Naive thymus-derived CD8-positive, alpha-beta T cell (primary cell): ENCODE data around the gene CRB1. TPM values are rescaled to one million over a fixed set of nuclear protein-coding genes. Genes with fewer than 3 reads are reported as not detected.

Experiments
- ATAC-seq, 2 donors: fragments of 150-1000 bp; cut with Tn5 transposase in 1 of 2; sonication (Bioruptor Pico), chemical (Tn5 transposase) in 1 of 2; 1 replicate in 1 of 2; 2 replicates in 1 of 2; pipeline ENCODE4 v1.10.0; 2021; ENCODE audit warnings: mild to moderate bottlenecking in 2 of 2, moderate library complexity in 2 of 2
- POLR2A ChIA-PET: fragments of 350-600 bp; sonication (Branson Sonifier 250); formaldehyde crosslinking; loops from one replicate; lab custom pipeline; 2021; ENCODE audit warnings: antibody characterized with exemption; lab: Charles Lee
- DNase-seq, 10 donors: peaks; one replicate each; pipeline versions ENCODE4 v3.0.0 to v3.0.0-alpha.2; 2020 to 2022
- H3K27ac Mint-ChIP-seq, 10 donors: one replicate each; pipeline ENCODE4 v1.8.0; 2020 to 2022; ENCODE audit warnings: mild to moderate bottlenecking in 10 of 10, mixed read lengths in 10 of 10, moderate library complexity in 4 of 10, inconsistent platforms in 1 of 10
- H3K27me3 Mint-ChIP-seq, 5 donors: one replicate each; pipeline ENCODE4 v1.8.0; 2021 to 2022; ENCODE audit warnings: mixed read lengths in 5 of 5
- H3K36me3 Mint-ChIP-seq, 3 donors: one replicate each; pipeline ENCODE4 v1.8.0; 2020 to 2022; ENCODE audit warnings: mixed read lengths in 3 of 3, mild to moderate bottlenecking in 2 of 3, inconsistent platforms in 1 of 3
- H3K4me1 Mint-ChIP-seq, 4 donors: one replicate each; pipeline ENCODE4 v1.8.0; 2021 to 2022; ENCODE audit warnings: mixed read lengths in 4 of 4
- H3K4me3 Mint-ChIP-seq, 10 donors: one replicate each; pipeline ENCODE4 v1.8.0; 2020 to 2022; ENCODE audit warnings: mild to moderate bottlenecking in 10 of 10, mixed read lengths in 10 of 10, moderate library complexity in 6 of 10, inconsistent platforms in 1 of 10
- H3K9me3 Mint-ChIP-seq, 9 donors: one replicate each; pipeline ENCODE4 v1.8.0; 2020 to 2022; ENCODE audit warnings: mixed read lengths in 9 of 9, mild to moderate bottlenecking in 3 of 9, inconsistent platforms in 1 of 9, moderate library complexity in 1 of 9
- polyA plus RNA-seq, 3 donors: library from polyadenylated mRNA; unstranded; fragments of 300-500 nt; fragmentation: Illumina TruSeq; gene quantifications; one replicate each; pipeline ENCODE4 v1.2.3, GENCODE V29; 2021
- total RNA-seq, 8 experiments: library from RNA in 2 of 8; stranded (reverse) in 2 of 8; gene quantifications; one replicate each; pipeline ENCODE4 v1.2.3 and lab custom pipeline; 2021 to 2026

CRB1 gene
- under 1 TPM; 0.55 to 0.69 TPM for total RNA-seq
- polyA plus RNA-seq, result under 1 TPM in 2 of 3 donors, not detected in 1; 0.20 to 0.42 TPM
- total RNA-seq (lab: John Stamatoyannopoulos, UW), result 0 to 0.43 (median 0.18) reads per million in 6 experiments

DNA sequence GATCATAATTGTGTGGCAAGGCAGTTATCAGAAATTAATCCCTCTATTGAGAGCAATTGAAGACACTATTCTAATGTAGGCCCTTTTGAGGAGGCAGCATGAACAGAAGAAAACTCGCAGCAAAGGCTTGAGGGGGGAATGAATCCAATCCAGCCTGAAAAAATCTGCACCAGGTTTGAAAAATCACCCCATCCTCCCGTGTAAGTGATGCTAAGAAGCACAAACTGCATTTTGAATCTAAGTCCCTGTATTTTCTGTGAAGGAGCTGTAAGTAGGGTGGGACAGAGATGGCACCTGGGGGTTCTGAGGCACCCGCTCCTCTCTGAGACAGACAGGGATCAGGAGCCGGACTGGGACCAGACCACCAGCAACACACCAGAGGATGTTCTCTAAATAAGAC, at the start of gene CRB1:
Gene CRB1, plus strand, starts transcription at position 241 of the 400 bp plus-strand sequence. CDS start 161 bp downstream, outside the sequence.
- no peak for ATAC-seq
- Mint-ChIP-seq H3K4me3 (no peak within 1 kb of the TSS), H3K4me1 (no peaks in the 10 kb centered on the region), H3K27me3 (peaks cover 0 to 3% (median 0%) of the 10 kb centered on the region in 5 donors), H3K36me3 (peaks cover 0 to 5% (median 4%) of the 10 kb centered on the region in 3 donors), H3K27ac (no peak within 1 kb of the TSS), H3K9me3 (no peaks in the 10 kb centered on the region)
- POLR2A ChIA-PET, result no interaction called here
- no peak for DNase-seq

DNA sequence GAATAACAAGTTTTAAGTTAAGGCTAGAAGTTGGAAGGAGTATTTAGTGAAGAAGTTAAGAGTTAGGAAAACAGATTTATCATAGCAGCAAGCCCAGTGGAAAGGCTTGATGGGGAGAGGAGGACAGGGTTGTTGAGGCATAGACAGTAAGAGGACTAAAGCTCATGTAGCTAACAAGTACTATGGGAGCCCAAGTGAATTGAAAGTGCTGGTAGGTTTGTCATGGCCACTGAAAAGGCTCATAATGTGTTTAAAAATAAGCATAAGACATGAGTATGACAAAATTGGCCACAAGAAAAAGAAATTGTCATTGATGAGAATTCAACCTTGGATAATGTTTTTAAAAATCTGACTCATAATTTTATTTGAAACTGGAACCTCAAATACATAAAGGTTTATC, 49.2 kb upstream of the CRB1 start:
- peaks cover 0 to 17% (median 14%) of the 10 kb centered on the region in 3 donors for H3K36me3 Mint-ChIP-seq
- no peak overlapping the region for H3K27ac Mint-ChIP-seq
- POLR2A ChIA-PET, result no interaction called here
- no peak for ATAC-seq
- no peaks in the 10 kb centered on the region for H3K4me1 Mint-ChIP-seq
- H3K27me3 Mint-ChIP-seq, result no peaks in the 10 kb centered on the region
- DNase-seq, result no peak
- H3K4me3 Mint-ChIP-seq, result no peak overlapping the region
- H3K9me3 Mint-ChIP-seq, result peaks cover 7 to 26% (median 15%) of the 10 kb centered on the region in 9 donors

DNA sequence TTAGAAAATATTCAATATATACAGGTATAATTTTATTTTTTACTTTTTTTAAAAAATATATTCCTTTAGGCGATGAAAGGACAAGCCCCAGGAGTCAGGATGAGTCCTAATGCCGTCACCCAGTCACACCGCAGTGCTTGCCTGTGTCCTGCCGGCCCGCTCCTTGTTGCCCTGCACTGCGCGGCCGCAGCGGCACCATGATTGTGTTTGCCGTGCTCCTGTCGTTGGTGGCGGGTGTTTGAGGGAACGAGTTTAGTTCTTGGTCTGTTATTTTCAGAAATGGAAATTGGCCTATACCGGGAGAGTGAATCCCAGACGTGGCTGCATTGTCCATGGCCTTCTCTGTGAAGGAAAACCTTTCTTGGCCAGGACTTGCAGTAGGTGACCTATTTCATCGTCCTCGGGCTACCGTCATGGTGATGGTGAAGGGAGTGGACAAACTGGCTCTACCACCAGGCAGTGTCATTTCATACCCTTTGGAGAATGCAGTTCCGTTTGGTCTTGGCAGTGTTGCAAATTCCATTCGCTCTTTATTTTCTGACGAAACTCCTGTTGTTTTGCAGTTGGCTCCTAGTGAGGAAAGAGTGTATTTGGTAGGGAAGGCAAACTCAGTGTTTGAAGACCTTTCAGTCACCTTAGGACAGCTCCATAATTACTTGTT, 45.9 kb upstream of the CRB1 start:
- no peak for ATAC-seq
- H3K4me1 Mint-ChIP-seq, result no peaks in the 10 kb centered on the region
- H3K4me3 Mint-ChIP-seq, result no peak overlapping the region
- H3K27ac Mint-ChIP-seq, result no peak overlapping the region
- DNase-seq, result no peak
- peaks cover 0 to 2% (median 0%) of the 10 kb centered on the region in 9 donors for H3K9me3 Mint-ChIP-seq
- no peaks in the 10 kb centered on the region for H3K27me3 Mint-ChIP-seq
- POLR2A ChIA-PET, result no interaction called here
- peaks cover 0 to 9% (median 2%) of the 10 kb centered on the region in 3 donors for H3K36me3 Mint-ChIP-seq

DNA sequence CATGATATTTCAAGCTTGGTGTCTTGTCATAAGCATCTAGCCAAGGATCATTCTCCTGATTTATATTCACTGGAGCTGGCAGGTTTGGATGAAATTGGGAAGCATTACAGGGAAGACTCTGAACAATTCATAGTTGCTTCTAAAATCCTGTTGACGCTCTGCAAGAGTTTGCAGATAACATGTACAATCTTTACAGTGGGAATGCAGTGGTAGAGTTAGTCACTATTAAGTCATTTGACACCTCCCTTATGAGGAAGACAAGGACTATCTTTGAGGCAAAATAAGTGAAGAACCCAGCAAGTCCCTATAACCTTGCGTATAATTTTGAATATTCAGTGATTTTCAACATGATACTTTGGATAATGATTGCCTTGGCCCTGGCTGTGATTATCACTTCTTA, 45.3 kb upstream of the CRB1 start:
- ATAC-seq, result no peak
- Mint-ChIP-seq H3K36me3 (peaks cover 0 to 5% (median 2%) of the 10 kb centered on the region in 3 donors), H3K4me3 (no peak overlapping the region), H3K27me3 (no peaks in the 10 kb centered on the region), H3K4me1 (no peaks in the 10 kb centered on the region), H3K27ac (no peak overlapping the region), H3K9me3 (no peaks in the 10 kb centered on the region)
- no peak for DNase-seq
- POLR2A ChIA-PET, result no interaction called here

DNA sequence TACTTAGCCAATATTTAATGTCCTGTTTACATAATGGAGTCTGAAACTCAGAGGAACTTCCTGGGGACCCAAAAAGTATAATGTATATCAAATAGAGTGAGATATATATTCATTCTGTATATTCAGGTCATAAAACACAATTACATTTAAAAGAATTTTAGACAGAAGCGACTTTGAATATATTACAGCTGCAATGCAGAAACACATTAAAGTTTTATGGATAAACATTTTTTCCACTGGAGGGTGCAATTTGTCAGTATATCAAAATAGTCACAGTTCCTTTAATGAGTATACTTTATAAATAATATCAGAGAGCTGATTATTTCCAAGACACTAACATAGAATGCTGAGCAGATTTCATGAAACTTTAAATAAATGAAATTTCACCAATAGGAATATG, 43.9 kb upstream of the CRB1 start:
- H3K27ac Mint-ChIP-seq, result no peak overlapping the region
- no peaks in the 10 kb centered on the region for H3K9me3 Mint-ChIP-seq
- peaks cover 0 to 5% (median 2%) of the 10 kb centered on the region in 3 donors for H3K36me3 Mint-ChIP-seq
- no peak overlapping the region for H3K4me3 Mint-ChIP-seq
- POLR2A ChIA-PET, result no interaction called here
- H3K27me3 Mint-ChIP-seq, result no peaks in the 10 kb centered on the region
- DNase-seq, result no peak
- H3K4me1 Mint-ChIP-seq, result no peaks in the 10 kb centered on the region
- ATAC-seq, result no peak

GRCh38 chr1:197225611-197226010, 42.4 kb upstream of the CRB1 start:
- no peaks in the 10 kb centered on the region for H3K27me3 Mint-ChIP-seq
- ATAC-seq (no peak), DNase-seq (no peak)
- peaks cover 0 to 5% (median 2%) of the 10 kb centered on the region in 3 donors for H3K36me3 Mint-ChIP-seq
- no peak overlapping the region for H3K27ac Mint-ChIP-seq
- POLR2A ChIA-PET, result interaction anchor here (0.6 kb wide), 1 partner anchor 1901 kb away, joined by 3 read pairs; no protein-coding TSS in a partner anchor
- no peaks in the 10 kb centered on the region for H3K9me3 Mint-ChIP-seq
- no peaks in the 10 kb centered on the region for H3K4me1 Mint-ChIP-seq
- H3K4me3 Mint-ChIP-seq, result no peak overlapping the region

DNA sequence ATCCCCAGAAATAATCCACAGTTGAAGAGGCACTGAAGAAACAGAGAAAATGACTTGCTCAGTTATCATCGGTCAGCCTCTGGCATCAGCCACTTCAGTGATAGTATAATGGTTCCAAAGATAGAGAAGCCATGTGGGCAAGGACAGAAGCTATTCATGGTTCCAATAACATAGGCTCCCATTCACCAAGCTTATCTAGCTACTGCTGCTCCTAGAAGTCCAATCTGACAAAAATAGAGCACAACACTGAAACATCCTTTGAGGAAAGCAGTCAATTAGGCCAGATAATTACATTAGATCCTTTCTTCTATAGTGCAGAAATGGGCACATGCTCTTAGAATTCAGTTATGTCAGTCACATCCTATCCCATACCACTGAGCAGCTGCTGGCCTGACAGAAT, 33.5 kb upstream of the CRB1 start:
- Mint-ChIP-seq H3K36me3 (peaks cover 0 to 3% (median 0%) of the 10 kb centered on the region in 3 donors), H3K27me3 (no peaks in the 10 kb centered on the region), H3K27ac (no peak overlapping the region), H3K9me3 (no peaks in the 10 kb centered on the region), H3K4me3 (no peak overlapping the region), H3K4me1 (no peaks in the 10 kb centered on the region)
- POLR2A ChIA-PET, result no interaction called here
- no peak for DNase-seq
- ATAC-seq, result no peak

DNA sequence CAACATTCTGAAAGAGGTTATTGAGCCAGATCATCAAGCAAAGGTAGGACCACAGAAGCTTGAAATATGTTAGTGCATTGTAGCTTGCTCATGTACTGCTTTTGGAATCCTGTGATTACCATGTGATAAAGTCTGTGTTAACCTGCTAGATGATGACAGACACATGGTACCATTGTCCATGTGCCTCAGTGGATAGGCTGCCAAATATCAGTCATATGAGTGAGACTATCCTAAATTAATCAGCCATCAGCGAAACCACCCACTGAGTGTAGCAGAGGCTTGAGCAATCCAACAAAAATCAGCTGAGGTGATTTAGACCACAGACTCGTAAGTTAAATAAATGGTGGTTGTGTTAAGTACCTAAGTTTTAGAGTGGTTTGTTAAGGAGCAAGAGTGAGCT, 32.7 kb upstream of the CRB1 start:
- no peaks in the 10 kb centered on the region for H3K9me3 Mint-ChIP-seq
- no peaks in the 10 kb centered on the region for H3K27me3 Mint-ChIP-seq
- POLR2A ChIA-PET, result no interaction called here
- ATAC-seq (no peak), DNase-seq (no peak)
- no peak overlapping the region for H3K27ac Mint-ChIP-seq
- H3K4me3 Mint-ChIP-seq, result no peak overlapping the region
- H3K36me3 Mint-ChIP-seq, result peaks cover 0 to 5% (median 0%) of the 10 kb centered on the region in 3 donors
- no peaks in the 10 kb centered on the region for H3K4me1 Mint-ChIP-seq

- no peak for DNase-seq
- Mint-ChIP-seq H3K27me3 (peaks cover 0 to 3% (median 1%) of the 10 kb centered on the region in 5 donors), H3K9me3 (peaks cover 0 to 8% (median 4%) of the 10 kb centered on the region in 9 donors), H3K4me3 (no peak overlapping the region), H3K36me3 (peaks cover 7 to 27% (median 23%) of the 10 kb centered on the region in 3 donors), H3K4me1 (no peaks in the 10 kb centered on the region), H3K27ac (no peak overlapping the region)
- ATAC-seq, result no peak
- POLR2A ChIA-PET, result no interaction called here
Measured at GRCh38 chr1:197247465-197247864, 20.6 kb upstream of the CRB1 start.

DNA sequence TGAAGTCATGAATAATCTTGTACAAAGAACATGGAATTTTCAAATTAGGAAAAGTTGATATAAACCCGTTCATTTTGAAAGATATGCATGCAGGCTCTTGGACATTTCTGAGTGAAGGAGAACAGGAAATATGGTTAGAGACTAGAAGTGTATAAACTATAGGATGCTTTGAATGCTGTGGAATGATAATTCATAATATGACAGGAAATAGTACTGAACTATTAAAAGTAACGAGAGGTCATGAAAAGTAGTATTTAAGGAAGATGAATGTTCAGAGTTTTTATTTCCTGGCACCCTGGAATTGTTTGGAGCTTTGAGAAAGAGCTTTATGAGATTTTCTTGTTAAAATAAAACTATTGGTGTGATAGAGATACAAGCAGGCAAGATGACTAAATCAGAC, 18.7 kb upstream of the CRB1 start:
- Mint-ChIP-seq H3K4me3 (no peak overlapping the region), H3K27ac (no peak overlapping the region), H3K27me3 (peaks cover 0 to 3% (median 0%) of the 10 kb centered on the region in 5 donors), H3K9me3 (peaks cover 0 to 6% (median 0%) of the 10 kb centered on the region in 9 donors), H3K36me3 (peaks cover 2 to 13% (median 11%) of the 10 kb centered on the region in 3 donors), H3K4me1 (no peaks in the 10 kb centered on the region)
- DNase-seq, result no peak
- ATAC-seq, result no peak
- POLR2A ChIA-PET, result no interaction called here

GRCh38 chr1:197250616-197251015, 17.4 kb upstream of the CRB1 start:
- H3K27ac Mint-ChIP-seq, result no peak overlapping the region
- POLR2A ChIA-PET, result no interaction called here
- no peak for ATAC-seq
- H3K4me1 Mint-ChIP-seq, result no peaks in the 10 kb centered on the region
- no peak overlapping the region for H3K4me3 Mint-ChIP-seq
- H3K36me3 Mint-ChIP-seq, result peaks cover 2% of the 10 kb centered on the region in 3 donors
- H3K27me3 Mint-ChIP-seq, result no peaks in the 10 kb centered on the region
- no peaks in the 10 kb centered on the region for H3K9me3 Mint-ChIP-seq
- DNase-seq, result no peak

DNA sequence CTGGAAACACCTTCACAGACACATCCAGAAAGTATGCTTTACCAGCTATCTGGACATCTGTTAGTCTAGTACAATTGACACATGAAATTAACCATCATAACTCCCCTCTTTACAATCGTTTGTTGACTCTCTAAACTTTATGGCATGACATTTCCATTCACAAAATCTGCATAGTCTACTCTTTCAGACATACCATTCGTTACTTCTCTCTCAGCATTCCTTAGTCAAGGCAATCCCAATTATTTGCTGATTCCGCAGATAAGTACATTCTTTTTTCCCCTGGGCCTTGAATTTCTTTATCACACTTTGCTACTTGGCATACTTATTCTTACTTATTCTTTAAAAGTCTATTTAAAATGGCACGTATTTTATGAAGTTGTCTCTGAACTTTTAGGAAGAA, 15.1 kb upstream of the CRB1 start:
- ATAC-seq (no peak), DNase-seq (no peak)
- Mint-ChIP-seq H3K9me3 (no peaks in the 10 kb centered on the region), H3K4me3 (no peak overlapping the region), H3K4me1 (no peaks in the 10 kb centered on the region), H3K36me3 (no peaks in the 10 kb centered on the region), H3K27ac (no peak overlapping the region), H3K27me3 (no peaks in the 10 kb centered on the region)
- POLR2A ChIA-PET, result no interaction called here

DNA sequence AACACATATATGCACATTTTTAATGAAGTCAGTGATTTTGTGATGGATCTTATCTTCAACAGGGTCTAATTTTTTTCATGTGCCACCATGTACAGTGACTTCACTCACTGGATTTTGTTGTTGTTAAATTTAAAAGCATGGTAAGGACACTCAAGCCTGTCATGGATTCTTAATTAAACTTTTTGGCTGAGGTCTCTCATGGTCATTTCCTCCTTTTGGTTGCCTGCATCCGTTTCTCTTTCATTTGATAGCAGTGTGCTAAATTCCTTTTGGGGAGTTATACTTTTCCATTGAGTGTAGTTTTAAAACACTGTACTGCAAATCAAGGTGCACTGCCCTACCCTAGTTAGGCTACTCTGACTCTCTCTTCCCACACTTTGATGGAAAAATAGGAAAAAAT, 13.2 kb upstream of the CRB1 start:
- Mint-ChIP-seq H3K36me3 (no peaks in the 10 kb centered on the region), H3K4me3 (no peak overlapping the region), H3K27ac (no peak overlapping the region), H3K9me3 (peaks cover 0 to 1% (median 0%) of the 10 kb centered on the region in 9 donors), H3K27me3 (peaks cover 0 to 2% (median 0%) of the 10 kb centered on the region in 5 donors), H3K4me1 (no peaks in the 10 kb centered on the region)
- POLR2A ChIA-PET, result no interaction called here
- ATAC-seq (no peak), DNase-seq (no peak)
